Pancreas (tissue), 10 donors: ENCODE measurements around the gene HMGN2. TPM values are rescaled to one million over a fixed set of nuclear protein-coding genes. Genes with fewer than 3 reads are reported as not detected.

ENCODE experiments used
- ATAC-seq, 4 donors: fragments of 200-7000 bp; cut with Tn5 transposase; one replicate each; pipeline versions ENCODE4 v1.8.0 to v1.9.1; 2020; ENCODE audit warnings: mild to moderate bottlenecking in 4 of 4, moderate library complexity in 4 of 4
- DNase-seq, 6 donors: peaks; one replicate each; pipeline ENCODE4 v3.0.0-alpha.2; 2020
- FAIRE-seq: peaks from 2 replicates; lab custom pipeline; 2012; peaks lifted over from hg19 to GRCh38; lab: Jason Lieb, UNC
- H3K27ac ChIP-seq, 4 donors: fragments of 200-600 bp; sonication (generic); 1 replicate in 3 of 4; 2 replicates in 1 of 4; pipeline versions ENCODE4 v1.5.0 to v1.8.0; 2020
- H3K27me3 ChIP-seq, 4 donors: fragments of 200-600 bp; one replicate each; pipeline ENCODE4 v1.8.0; 2021
- H3K36me3 ChIP-seq, 3 donors: fragments of 200-600 bp; sonication (generic) in 1 of 3; one replicate each; pipeline versions ENCODE4 v1.5.0 to v1.8.0; 2020 to 2021
- H3K4me1 ChIP-seq, 3 donors: fragments of 200-600 bp; one replicate each; pipeline ENCODE4 v1.8.0; 2021
- H3K4me3 ChIP-seq, 4 donors: fragments of 200-600 bp; sonication (generic) in 2 of 4; one replicate each; pipeline versions ENCODE4 v1.5.0 to v1.8.0; 2020 to 2021
- H3K9me3 ChIP-seq, 4 donors: fragments of 200-600 bp; one replicate each; pipeline ENCODE4 v1.8.0; 2021
- WGBS, 2 donors: extraction: QIAGEN DNeasy Blood & Tissue Kit; methylation state at CpG; one replicate each; pipeline ENCODE4 v1.1.7; 2013; 5-methylcytosine and 5-hydroxymethylcytosine counted together
- intact Hi-C, 3 donors: fragments of 100-400 bp; cut with DNase I; formaldehyde crosslinking; loops; one replicate each; pipeline versions ENCODE4 v1.11.1 to v1.14.2; 2022
- polyA plus RNA-seq, 2 donors: library from polyadenylated mRNA; stranded (reverse); fragments of 200-250 nt; gene quantifications; one replicate each; pipeline ENCODE4 v1.2.3, GENCODE V29; 2013
- total RNA-seq, 6 donors: library from RNA; stranded (reverse); fragmentation: NEBNext Ultra II Directional in 4 of 6; extraction: Animal tissue kit (Norgen Biotek cat#: 25700) in 4 of 6; gene quantifications; one replicate each; pipeline versions ENCODE4 v1.2.1 to v1.2.4, GENCODE V29; 2021 to 2023
- TF ChIP-seq, protein P1 (sequence below), 4 donors: fragments of 200-600 bp; sonication (generic) in 3 of 4; IDR thresholded peaks; one replicate each; pipeline versions ENCODE4 v1.5.0 to v1.8.0; 2021; ENCODE audit warnings: antibody characterized with exemption in 4 of 4
- donor health status: healthy with polysubstance abuse.
- donor health status: DM: no; HTN: no; CAD: no; lungs with moderate emphysema.
- donor health status: DM: no; HTN: no; CAD: no.
- donor health status: control.
- donor health status: control.
- donor health status: Bipolar disorder and iron deficiency.
- donor health status: DM: yes; HTN: yes; CAD: no.
- donor health status: DM: no; HTN: no; CAD: no.
- donor health status: DM: no; HTN: no; CAD: no.
- donor health status: DM: yes; HTN: yes; CAD: no.

Gene HMGN2
- total and polyA plus RNA-seq, 8 donors: 102 to 438 (median 172) TPM

- FAIRE-seq: no peak
- Histone ChIP-seq H3K9me3 (no peaks in the 10 kb centered on the region), H3K4me3 (no peak overlapping the region), H3K4me1 (no peaks in the 10 kb centered on the region), H3K36me3 (no peaks in the 10 kb centered on the region), H3K27ac (no peak overlapping the region), H3K27me3 (no peaks in the 10 kb centered on the region)
- intact Hi-C loops: no loop called here
- TF ChIP-seq, protein P1, sequence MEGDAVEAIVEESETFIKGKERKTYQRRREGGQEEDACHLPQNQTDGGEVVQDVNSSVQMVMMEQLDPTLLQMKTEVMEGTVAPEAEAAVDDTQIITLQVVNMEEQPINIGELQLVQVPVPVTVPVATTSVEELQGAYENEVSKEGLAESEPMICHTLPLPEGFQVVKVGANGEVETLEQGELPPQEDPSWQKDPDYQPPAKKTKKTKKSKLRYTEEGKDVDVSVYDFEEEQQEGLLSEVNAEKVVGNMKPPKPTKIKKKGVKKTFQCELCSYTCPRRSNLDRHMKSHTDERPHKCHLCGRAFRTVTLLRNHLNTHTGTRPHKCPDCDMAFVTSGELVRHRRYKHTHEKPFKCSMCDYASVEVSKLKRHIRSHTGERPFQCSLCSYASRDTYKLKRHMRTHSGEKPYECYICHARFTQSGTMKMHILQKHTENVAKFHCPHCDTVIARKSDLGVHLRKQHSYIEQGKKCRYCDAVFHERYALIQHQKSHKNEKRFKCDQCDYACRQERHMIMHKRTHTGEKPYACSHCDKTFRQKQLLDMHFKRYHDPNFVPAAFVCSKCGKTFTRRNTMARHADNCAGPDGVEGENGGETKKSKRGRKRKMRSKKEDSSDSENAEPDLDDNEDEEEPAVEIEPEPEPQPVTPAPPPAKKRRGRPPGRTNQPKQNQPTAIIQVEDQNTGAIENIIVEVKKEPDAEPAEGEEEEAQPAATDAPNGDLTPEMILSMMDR (IDR thresholded peaks at IDR 0.05): no peak
- no peak for DNase-seq
- no peak for ATAC-seq
Measured at GRCh38 chr1:26522073-26522472, 49.8 kb downstream of the HMGN2 start.

- WGBS, 2 donors: 50 to 62% methylated on average over 4 of the region's 4 CpGs
- ATAC-seq (no peak), FAIRE-seq (no peak), DNase-seq (no peak)
- H3K27me3 ChIP-seq: no peaks in the 10 kb centered on the region
- TF ChIP-seq, protein P1 (IDR thresholded peaks at IDR 0.05): no peak
- no peak overlapping the region for H3K27ac ChIP-seq
- intact Hi-C loops: no loop called here
- no peaks in the 10 kb centered on the region for H3K9me3 ChIP-seq
- H3K36me3 ChIP-seq: no peaks in the 10 kb centered on the region
- H3K4me1 ChIP-seq: no peaks in the 10 kb centered on the region
- no peak overlapping the region for H3K4me3 ChIP-seq
Measured at GRCh38 chr1:26524181-26524580, 51.9 kb downstream of the HMGN2 start.

Other genes starting within 250 kb of the HMGN2 start
- 1 to 10 TPM; 2.7 to 6.6 (median 3.7) TPM for gene CEP85, start 238.2 kb upstream of the HMGN2 start, total RNA-seq
- 1 to 10 TPM; 2.9 to 5.6 TPM for gene CEP85, start 238.2 kb upstream of the HMGN2 start, polyA plus RNA-seq
- 10 to 100 TPM; 29.1 to 84.2 (median 48.8) TPM for gene SH3BGRL3, start 192.4 kb upstream of the HMGN2 start, total RNA-seq
- gene SH3BGRL3, start 192.4 kb upstream of the HMGN2 start, polyA plus RNA-seq: 100 to 1,000 TPM in 1 of 2 donors, 10 to 100 TPM in 1; 61.0 to 109 TPM
- gene UBXN11, start 165.8 kb upstream of the HMGN2 start, total RNA-seq: 10 to 100 TPM in 4 of 6 donors, 1 to 10 TPM in 2; 8.7 to 15.9 (median 11.5) TPM
- gene UBXN11, start 165.8 kb upstream of the HMGN2 start, polyA plus RNA-seq: 10 to 100 TPM; 44.0 to 61.6 TPM
- gene CD52, start 154.5 kb upstream of the HMGN2 start, total RNA-seq: 10 to 100 TPM in 1 of 6 donors, 1 to 10 TPM in 4, under 1 TPM in 1; 0.98 to 13.0 (median 2.5) TPM
- 1 to 10 TPM; 4.0 to 4.3 TPM for gene CD52, start 154.5 kb upstream of the HMGN2 start, polyA plus RNA-seq
- gene CRYBG2, start 118.3 kb upstream of the HMGN2 start, total RNA-seq: 1 to 10 TPM in 1 of 6 donors, under 1 TPM in 5; 0.12 to 1.3 (median 0.38) TPM
- gene CRYBG2, start 118.3 kb upstream of the HMGN2 start, polyA plus RNA-seq: 1 to 10 TPM in 1 of 2 donors, under 1 TPM in 1; 0.73 to 2.0 TPM
- under 1 TPM in 3 of 6 donors, not detected in 3; 0.12 to 0.47 (median 0.14) TPM for gene ZNF683, start 99.7 kb upstream of the HMGN2 start, total RNA-seq
- gene ZNF683, start 99.7 kb upstream of the HMGN2 start, polyA plus RNA-seq: under 1 TPM in 1 of 2 donors, not detected in 1; 0.40 TPM
- 1 to 10 TPM in 1 of 6 donors, not detected in 5; 1.2 TPM for gene LIN28A, start 61.6 kb upstream of the HMGN2 start, total RNA-seq
- not detected for gene LIN28A, start 61.6 kb upstream of the HMGN2 start, polyA plus RNA-seq
- gene DHDDS, start 40.1 kb upstream of the HMGN2 start, total RNA-seq: 10 to 100 TPM; 15.0 to 24.5 (median 19.8) TPM
- gene DHDDS, start 40.1 kb upstream of the HMGN2 start, polyA plus RNA-seq: 10 to 100 TPM; 19.2 to 19.9 TPM
- gene RPS6KA1, start 57.3 kb downstream of the HMGN2 start, total RNA-seq: 10 to 100 TPM; 16.9 to 32.2 (median 20.0) TPM
- 10 to 100 TPM; 13.6 to 13.7 TPM for gene RPS6KA1, start 57.3 kb downstream of the HMGN2 start, polyA plus RNA-seq
- gene ARID1A, start 223.6 kb downstream of the HMGN2 start, total RNA-seq: 10 to 100 TPM; 24.0 to 39.9 (median 27.4) TPM
- 10 to 100 TPM; 14.8 to 18.5 TPM for gene ARID1A, start 223.6 kb downstream of the HMGN2 start, polyA plus RNA-seq